ENCODE measurements around the gene NCAPG2. TPM values are rescaled to one million over a fixed set of nuclear protein-coding genes. Genes with fewer than 3 reads are reported as not detected.

Gene NCAPG2
- total and polyA plus RNA-seq, 2 donors: 6.4 to 24.3 TPM

- Histone ChIP-seq H3K36me3 (ENCODE audit: insufficient read depth) (peaks cover 2% of the 10 kb centered on the region), H3K4me3 (ENCODE audit: low read depth, low read length) (no peak overlapping the region), H3K4me1 (ENCODE audit: insufficient read depth) (no peaks in the 10 kb centered on the region), H3K27ac (ENCODE audit: low read depth) (peak overlapping the region; percentile 54)
- no peak for DNase-seq (ENCODE audit: extremely low spot score)
- 53% methylated on average over 16 of the region's 16 CpGs for WGBS
Measured at GRCh38 chr7:158740657-158741293, 36.2 kb upstream of the NCAPG2 start.

- Histone ChIP-seq H3K27ac (ENCODE audit: low read depth) (no peak overlapping the region), H3K4me1 (ENCODE audit: insufficient read depth) (no peaks in the 10 kb centered on the region), H3K4me3 (ENCODE audit: low read depth, low read length) (no peak overlapping the region), H3K36me3 (ENCODE audit: insufficient read depth) (peaks cover 2% of the 10 kb centered on the region)
- DNase-seq (ENCODE audit: extremely low spot score): no peak
- WGBS: 60% methylated on average over 15 of the region's 15 CpGs
Measured at GRCh38 chr7:158740013-158740656, 35.5 kb upstream of the NCAPG2 start.

- peaks cover 2% of the 10 kb centered on the region for H3K36me3 ChIP-seq (ENCODE audit: insufficient read depth)
- H3K4me1 ChIP-seq (ENCODE audit: insufficient read depth): no peaks in the 10 kb centered on the region
- H3K27ac ChIP-seq (ENCODE audit: low read depth): no peak overlapping the region
- DNase-seq (ENCODE audit: extremely low spot score): no peak
- no peak overlapping the region for H3K4me3 ChIP-seq (ENCODE audit: low read depth, low read length)
- 93% methylated on average over 15 of the region's 15 CpGs for WGBS
Measured at GRCh38 chr7:158738841-158739240, 34.2 kb upstream of the NCAPG2 start.

- H3K36me3 ChIP-seq (ENCODE audit: insufficient read depth): peaks cover 2% of the 10 kb centered on the region
- H3K4me1 ChIP-seq (ENCODE audit: insufficient read depth): no peaks in the 10 kb centered on the region
- no peak for DNase-seq (ENCODE audit: extremely low spot score)
- H3K4me3 ChIP-seq (ENCODE audit: low read depth, low read length): no peak overlapping the region
- 87% methylated on average over 19 of the region's 19 CpGs for WGBS
- H3K27ac ChIP-seq (ENCODE audit: low read depth): no peak overlapping the region
Measured at GRCh38 chr7:158737064-158737695, 32.6 kb upstream of the NCAPG2 start.

GRCh38 chr7:158735935-158736334 lies 31.3 kb upstream of the NCAPG2 start:
- Histone ChIP-seq H3K27ac (ENCODE audit: low read depth) (no peak overlapping the region), H3K4me1 (ENCODE audit: insufficient read depth) (no peaks in the 10 kb centered on the region), H3K36me3 (ENCODE audit: insufficient read depth) (peaks cover 2% of the 10 kb centered on the region), H3K4me3 (ENCODE audit: low read depth, low read length) (no peak overlapping the region)
- DNase-seq (ENCODE audit: extremely low spot score): no peak
- WGBS: 87% methylated on average over 12 of the region's 12 CpGs

DNA sequence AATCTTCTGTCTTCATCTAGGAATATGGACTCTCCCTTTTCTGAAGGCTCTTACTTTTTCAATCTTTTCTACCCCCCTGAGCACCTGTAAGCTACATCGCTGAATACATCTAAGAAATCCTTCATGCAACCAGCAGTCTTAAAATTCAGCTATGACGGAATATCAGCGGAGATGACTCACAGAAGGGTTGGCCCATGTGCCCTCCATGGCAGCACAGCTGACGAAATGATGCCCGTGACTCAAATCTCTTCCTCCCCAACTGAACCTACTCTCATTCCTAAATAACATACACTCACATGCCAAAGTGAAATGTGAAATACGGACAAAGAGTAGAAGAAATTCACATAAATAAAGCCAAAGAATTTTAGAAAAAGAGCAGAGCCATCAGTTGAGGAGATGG lies 30.3 kb upstream of the NCAPG2 start:
- Histone ChIP-seq H3K4me1 (ENCODE audit: insufficient read depth) (no peaks in the 10 kb centered on the region), H3K4me3 (ENCODE audit: low read depth, low read length) (no peak overlapping the region), H3K36me3 (ENCODE audit: insufficient read depth) (peaks cover 2% of the 10 kb centered on the region), H3K27ac (ENCODE audit: low read depth) (no peak overlapping the region)
- 94% methylated on average over 6 of the region's 6 CpGs for WGBS
- DNase-seq (ENCODE audit: extremely low spot score): no peak

- no peak overlapping the region for H3K27ac ChIP-seq (ENCODE audit: low read depth)
- H3K36me3 ChIP-seq (ENCODE audit: insufficient read depth): peaks cover 2% of the 10 kb centered on the region
- 97% methylated on average over 19 of the region's 19 CpGs for WGBS
Measured at GRCh38 chr7:158733775-158734494, 29.3 kb upstream of the NCAPG2 start.

GRCh38 chr7:158733220-158733519 lies 28.6 kb upstream of the NCAPG2 start:
- H3K36me3 ChIP-seq (ENCODE audit: insufficient read depth): peaks cover 2% of the 10 kb centered on the region
- no peak overlapping the region for H3K4me3 ChIP-seq (ENCODE audit: low read depth, low read length)
- no peaks in the 10 kb centered on the region for H3K4me1 ChIP-seq (ENCODE audit: insufficient read depth)
- H3K27ac ChIP-seq (ENCODE audit: low read depth): no peak overlapping the region
- no peak for DNase-seq (ENCODE audit: extremely low spot score)
- WGBS: 75% methylated on average over 1 of the region's 1 CpG

More at GRCh38 chr7:158733775-158734494, 29.3 kb upstream of the NCAPG2 start:
- DNase-seq (ENCODE audit: extremely low spot score): no peak
- Histone ChIP-seq H3K4me1 (ENCODE audit: insufficient read depth) (no peaks in the 10 kb centered on the region), H3K4me3 (ENCODE audit: low read depth, low read length) (no peak overlapping the region)

- H3K36me3 ChIP-seq (ENCODE audit: insufficient read depth): peaks cover 2% of the 10 kb centered on the region
- H3K4me3 ChIP-seq (ENCODE audit: low read depth, low read length): no peak overlapping the region
- DNase-seq (ENCODE audit: extremely low spot score): no peak
- no peaks in the 10 kb centered on the region for H3K4me1 ChIP-seq (ENCODE audit: insufficient read depth)
- WGBS: 84% methylated on average over 10 of the region's 10 CpGs
- H3K27ac ChIP-seq (ENCODE audit: low read depth): no peak overlapping the region
Measured at GRCh38 chr7:158732494-158733219, 28.1 kb upstream of the NCAPG2 start.

DNA sequence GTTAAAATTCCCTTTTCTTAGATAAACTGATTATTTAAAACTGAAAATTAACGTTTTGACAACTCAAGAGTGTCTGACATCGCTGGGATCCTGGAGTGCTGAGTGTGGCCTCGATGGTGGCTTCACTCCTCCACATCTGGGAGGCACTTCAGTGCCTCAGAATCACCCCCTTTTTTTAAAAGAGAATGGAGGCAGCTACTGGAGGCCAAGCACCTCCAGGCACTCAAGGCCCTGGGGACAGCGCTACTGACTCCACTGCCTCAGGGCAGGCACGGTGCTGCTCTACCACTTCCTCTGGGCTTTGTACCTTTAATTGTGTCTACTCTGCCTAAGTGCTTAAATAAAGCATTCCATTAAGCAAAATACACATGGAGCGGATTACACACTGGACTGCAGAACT lies 27.2 kb upstream of the NCAPG2 start:
- no peaks in the 10 kb centered on the region for H3K4me1 ChIP-seq (ENCODE audit: insufficient read depth)
- H3K36me3 ChIP-seq (ENCODE audit: insufficient read depth): no peaks in the 10 kb centered on the region
- 94% methylated on average over 6 of the region's 6 CpGs for WGBS
- DNase-seq (ENCODE audit: extremely low spot score): no peak
- no peak overlapping the region for H3K4me3 ChIP-seq (ENCODE audit: low read depth, low read length)
- H3K27ac ChIP-seq (ENCODE audit: low read depth): no peak overlapping the region

DNA sequence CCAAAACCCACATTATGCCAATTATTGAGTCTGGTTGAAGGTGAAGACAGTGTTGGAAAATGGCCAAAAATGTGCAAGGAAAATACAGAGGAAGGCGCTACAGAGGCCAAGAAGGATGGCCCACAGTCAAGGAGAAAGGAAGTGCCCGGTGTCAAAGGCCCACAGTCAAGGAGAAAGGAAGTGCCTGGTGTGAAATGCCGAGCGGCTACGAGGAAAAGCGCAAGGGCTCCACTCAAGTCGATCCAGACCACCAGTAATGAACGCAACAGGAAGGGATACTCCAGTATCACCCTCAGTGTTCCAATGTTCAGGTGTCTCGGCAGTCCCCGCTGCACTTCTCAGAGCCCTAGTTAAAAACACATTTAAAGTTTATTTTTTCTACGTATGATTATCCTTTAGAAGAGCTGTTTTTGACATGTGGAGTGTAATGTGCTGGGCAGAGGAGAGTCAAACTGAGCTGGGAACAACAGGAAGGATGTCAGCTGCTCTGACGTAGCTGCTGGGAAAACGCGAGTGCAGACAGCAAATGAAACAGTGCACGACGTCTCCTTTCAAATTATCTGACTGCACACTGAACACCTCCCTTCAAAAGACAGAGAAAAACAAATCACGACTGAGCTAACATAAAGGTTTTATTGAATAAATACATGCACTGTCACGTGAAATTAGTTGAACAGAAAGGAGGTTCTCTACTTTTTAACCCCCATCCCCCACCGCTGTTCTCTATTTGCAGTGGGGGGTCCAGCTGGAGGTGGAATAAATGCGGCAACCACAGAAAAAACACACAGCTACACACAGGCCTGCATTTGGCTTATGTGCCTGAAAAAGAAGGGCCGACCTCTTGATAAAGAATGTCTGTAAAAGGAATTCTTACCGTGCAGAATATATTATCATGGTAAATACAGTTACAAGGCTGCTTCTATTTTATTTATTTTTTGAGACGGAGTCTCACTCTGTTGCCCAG lies 26.1 kb upstream of the NCAPG2 start:
- DNase-seq (ENCODE audit: extremely low spot score): no peak
- H3K27ac ChIP-seq (ENCODE audit: low read depth): no peak overlapping the region
- WGBS: 71% methylated on average over 23 of the region's 23 CpGs

GRCh38 chr7:158729646-158730382 lies 25.2 kb upstream of the NCAPG2 start:
- 89% methylated on average over 7 of the region's 7 CpGs for WGBS
- H3K4me1 ChIP-seq (ENCODE audit: insufficient read depth): no peaks in the 10 kb centered on the region
- no peak for DNase-seq (ENCODE audit: extremely low spot score)
- no peaks in the 10 kb centered on the region for H3K36me3 ChIP-seq (ENCODE audit: insufficient read depth)
- no peak overlapping the region for H3K4me3 ChIP-seq (ENCODE audit: low read depth, low read length)
- no peak overlapping the region for H3K27ac ChIP-seq (ENCODE audit: low read depth)

More for the DNA sequence above, 26.1 kb upstream of the NCAPG2 start:
- Histone ChIP-seq H3K4me3 (ENCODE audit: low read depth, low read length) (no peak overlapping the region), H3K4me1 (ENCODE audit: insufficient read depth) (no peaks in the 10 kb centered on the region), H3K36me3 (ENCODE audit: insufficient read depth) (no peaks in the 10 kb centered on the region)
